Measurements from ENCODE around the gene IREB2.

- TF ChIP-seq, protein P1, sequence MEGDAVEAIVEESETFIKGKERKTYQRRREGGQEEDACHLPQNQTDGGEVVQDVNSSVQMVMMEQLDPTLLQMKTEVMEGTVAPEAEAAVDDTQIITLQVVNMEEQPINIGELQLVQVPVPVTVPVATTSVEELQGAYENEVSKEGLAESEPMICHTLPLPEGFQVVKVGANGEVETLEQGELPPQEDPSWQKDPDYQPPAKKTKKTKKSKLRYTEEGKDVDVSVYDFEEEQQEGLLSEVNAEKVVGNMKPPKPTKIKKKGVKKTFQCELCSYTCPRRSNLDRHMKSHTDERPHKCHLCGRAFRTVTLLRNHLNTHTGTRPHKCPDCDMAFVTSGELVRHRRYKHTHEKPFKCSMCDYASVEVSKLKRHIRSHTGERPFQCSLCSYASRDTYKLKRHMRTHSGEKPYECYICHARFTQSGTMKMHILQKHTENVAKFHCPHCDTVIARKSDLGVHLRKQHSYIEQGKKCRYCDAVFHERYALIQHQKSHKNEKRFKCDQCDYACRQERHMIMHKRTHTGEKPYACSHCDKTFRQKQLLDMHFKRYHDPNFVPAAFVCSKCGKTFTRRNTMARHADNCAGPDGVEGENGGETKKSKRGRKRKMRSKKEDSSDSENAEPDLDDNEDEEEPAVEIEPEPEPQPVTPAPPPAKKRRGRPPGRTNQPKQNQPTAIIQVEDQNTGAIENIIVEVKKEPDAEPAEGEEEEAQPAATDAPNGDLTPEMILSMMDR (conservative IDR thresholded peaks at IDR 0.05) = no peak; the same call in 1 of the 2 replicates
- TF ChIP-seq ZFX (IDR thresholded peaks at IDR 0.05) = peak; percentile 30; the same call in 1 of the 2 replicates
Measured at GRCh38 chr15:78506971-78507830, 69.2 kb downstream of the IREB2 start, which contains the start of gene HYKK.

All from C4-2B (cell line).